Activated CD4-positive, alpha-beta T cell treated with anti-CD3 and anti-CD28 coated beads, Interleukin-2, amount 50 U/mL, for 1 hour (primary cell): ENCODE results near the gene MC5R.
"Not testable (repeated sequence)": the region's sequence is repeated elsewhere in the genome, so short reads cannot be mapped to it uniquely, and the experiment has no call there.

Experiments
- DNase-seq: peaks from one replicate; pipeline ENCODE4 v3.0.0-alpha.2; 2020

Gene MC5R

DNA sequence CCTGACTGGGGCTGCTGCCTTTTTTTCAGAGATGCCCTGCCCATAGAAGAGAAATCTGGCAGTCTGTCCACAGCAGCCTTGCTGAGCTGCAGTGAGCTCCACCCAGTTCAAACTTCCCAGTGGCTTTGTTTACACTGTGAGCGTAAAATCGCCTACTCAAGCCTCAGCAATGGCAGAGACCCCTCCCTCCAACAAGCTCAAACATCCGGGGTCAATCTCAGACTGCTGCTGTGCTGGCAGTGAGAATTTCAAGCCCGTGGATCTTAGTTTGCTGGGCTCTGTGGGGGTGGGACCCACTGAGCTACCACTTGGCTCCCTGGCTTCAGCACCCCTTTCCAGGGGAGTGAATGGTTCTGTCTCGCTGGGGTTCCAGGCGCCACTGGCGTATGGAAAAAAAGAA, 38.9 kb downstream of the MC5R start:
- not testable (repeated sequence) for DNase-seq

DNA sequence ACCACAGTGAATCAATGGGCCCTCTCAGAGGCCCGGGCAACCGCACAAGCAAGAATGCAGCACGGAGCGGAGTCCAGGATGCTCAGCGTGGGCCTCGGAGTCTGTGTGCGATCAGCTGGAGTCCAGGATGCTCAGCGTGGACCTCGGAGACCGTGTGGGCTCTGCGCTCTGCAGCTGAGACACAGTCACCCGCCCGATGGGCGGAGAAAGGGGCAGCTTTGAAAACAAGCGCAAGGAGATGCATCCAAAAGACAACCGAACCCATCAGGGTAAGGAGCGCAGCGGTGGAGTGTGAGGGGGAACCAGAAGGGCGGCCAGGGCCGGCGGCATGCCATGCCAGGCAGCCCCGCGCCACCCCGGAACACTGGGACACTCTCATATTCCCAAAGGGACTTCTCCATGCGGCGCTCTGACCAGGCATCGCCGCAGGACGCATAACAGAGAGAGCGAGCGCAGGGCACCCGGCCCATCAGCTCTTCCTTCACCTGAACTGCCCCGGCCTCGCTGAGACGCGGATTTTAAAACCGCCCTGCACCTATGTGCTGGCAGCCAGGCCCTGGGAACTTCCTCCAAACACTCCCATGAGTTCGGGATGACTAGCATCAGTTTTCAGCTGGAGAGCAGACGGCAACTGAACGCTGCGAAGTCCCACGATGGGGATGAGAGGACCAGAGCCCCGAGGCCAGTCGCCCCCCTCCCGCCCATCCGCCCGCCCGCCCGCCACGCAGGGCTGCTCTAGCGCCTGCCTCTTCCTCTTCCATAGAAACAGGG, 44.7 kb downstream of the MC5R start:
- no peak for DNase-seq

DNA sequence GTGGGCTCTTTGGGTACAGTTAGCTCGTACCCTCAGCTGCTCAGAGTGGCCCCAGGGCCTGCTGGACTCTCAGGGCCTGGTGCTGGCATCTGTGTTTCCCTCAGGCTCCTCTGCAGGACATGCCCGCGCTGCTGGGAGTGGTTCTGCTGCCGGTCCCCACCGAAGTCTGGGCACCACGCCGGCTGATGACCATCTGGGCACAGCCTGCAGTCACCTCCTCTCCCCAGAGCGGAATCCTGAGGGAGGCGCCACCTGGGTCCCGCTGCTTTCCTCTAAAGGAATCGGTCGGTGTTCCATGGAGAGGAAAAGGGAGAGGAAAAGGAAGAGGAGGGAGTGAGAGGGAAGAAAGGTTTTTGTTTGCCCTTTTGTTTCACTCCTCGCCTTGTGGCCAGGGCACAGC, 47.8 kb downstream of the MC5R start:
- DNase-seq: no peak

DNA sequence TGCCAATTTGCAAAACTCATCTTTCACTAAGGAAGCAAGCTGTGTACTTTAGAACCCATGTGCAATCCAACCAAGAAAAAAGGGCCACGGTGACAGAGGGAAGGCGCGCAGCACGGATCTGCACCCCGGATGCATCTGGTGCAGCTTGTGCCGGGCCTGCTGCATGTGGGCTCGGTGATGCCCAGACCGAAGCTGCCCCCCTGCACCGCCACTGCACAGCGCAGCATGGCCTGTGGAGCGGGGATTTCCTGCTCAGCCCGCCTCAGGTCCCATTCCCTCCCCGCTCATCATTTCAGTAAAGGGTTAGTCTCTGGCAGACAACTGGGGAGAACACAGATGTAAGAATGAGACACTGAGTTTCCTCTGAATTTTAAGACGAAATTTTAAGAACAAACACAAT, 48.4 kb downstream of the MC5R start:
- DNase-seq: no peak

DNA sequence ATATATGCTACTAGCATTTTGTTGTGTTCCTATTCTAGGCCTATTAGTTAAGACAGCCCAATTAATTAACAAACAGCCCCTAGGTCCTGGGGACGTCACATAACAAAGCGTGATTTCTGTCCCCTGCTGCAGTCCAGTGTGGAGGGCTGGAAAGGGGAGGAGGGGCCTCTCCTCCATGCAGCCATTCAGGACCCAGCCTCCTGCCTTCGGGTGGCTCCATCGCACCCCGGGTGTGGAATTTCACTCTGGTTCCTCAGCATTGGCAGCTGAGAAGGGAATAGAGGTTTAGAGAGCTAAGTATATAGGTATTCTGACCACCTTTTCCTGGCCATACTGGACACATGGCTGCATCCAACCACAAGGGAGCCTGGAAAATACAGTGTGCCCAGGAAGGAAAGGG, 49.0 kb downstream of the MC5R start:
- DNase-seq: no peak

DNA sequence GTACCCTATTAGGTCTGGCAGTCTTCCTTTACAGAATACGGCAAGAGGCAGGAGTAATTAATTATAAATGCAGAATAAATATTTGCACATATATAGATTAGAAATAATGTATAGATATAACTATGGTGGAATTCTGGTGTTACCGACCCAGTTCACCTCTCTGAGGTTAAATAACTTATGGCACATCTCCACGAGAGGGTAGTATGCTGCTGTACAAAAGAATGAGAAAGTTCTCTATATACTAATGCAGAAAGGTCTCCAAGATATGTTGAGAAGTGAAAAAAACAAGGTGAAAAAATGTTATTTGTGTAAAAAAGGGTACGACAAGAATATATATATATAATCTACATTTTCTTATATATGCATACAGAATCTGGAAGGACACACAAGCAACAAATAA, 50.6 kb downstream of the MC5R start:
- DNase-seq: no peak
